K562 (cell line): ENCODE data around the gene CLCN4. TPM values are rescaled to one million over a fixed set of nuclear protein-coding genes. Genes with fewer than 3 reads are reported as not detected.
A peak's percentile ranks its signal among the peaks of the same experiment; 100 is the strongest.

ENCODE experiments used
- BRD4 ChIP-seq: fragments of 200-600 bp; sonication (generic); IDR thresholded peaks from 2 replicates; pipeline ENCODE4 v1.6.1; 2017; ENCODE audit warnings: inconsistent platforms
- CSDE1 ChIP-seq, 2 experiments: fragments of 450-650 bp; IDR thresholded peaks; 2 replicates each; pipeline ENCODE4 v1.6.1; 2016; ENCODE audit warnings: mild to moderate bottlenecking in 1 of 2
- CTCF ChIP-seq, 3 experiments: IDR thresholded peaks in 2 of 3; conservative IDR thresholded peaks in 1 of 3; 2 replicates each; pipeline ENCODE4 v1.5.1; 2011 to 2012; ENCODE audit warnings: low read length in 3 of 3, mild to moderate bottlenecking in 3 of 3, control low read depth in 2 of 3, improper control_type of control experiment in 1 of 3, inconsistent platforms in 1 of 3, low read depth in 1 of 3, mixed read lengths in 1 of 3, moderate library complexity in 1 of 3; ENCODE audit not compliant: insufficient read depth in 2 of 3
- IFI16 ChIP-seq: fragments of 250-450 bp; sonication (Bioruptor Pico); IDR thresholded peaks from 2 replicates; pipeline ENCODE4 v2.1.2; 2022; ENCODE audit warnings: mild to moderate bottlenecking, inconsistent platforms
- KDM2B ChIP-seq: fragments of 250-450 bp; sonication (Bioruptor Pico); IDR thresholded peaks from 2 replicates; pipeline ENCODE4 v1.8.0; 2021; ENCODE audit warnings: mild to moderate bottlenecking, moderate library complexity
- NR2F6 ChIP-seq: fragments of 450-650 bp; formaldehyde crosslinking; IDR thresholded peaks from 2 replicates; pipeline ENCODE4 v1.4.0; 2020; ENCODE audit warnings: mild to moderate bottlenecking
- RBM14 ChIP-seq: fragments of 200-400 bp; formaldehyde crosslinking; IDR thresholded peaks from 2 replicates; pipeline ENCODE4 v1.6.1; 2018; ENCODE audit warnings: low read depth, mild to moderate bottlenecking, low read length, moderate library complexity, borderline replicate concordance; ENCODE audit not compliant: insufficient read depth
- SMAD3 ChIP-seq: fragments of 450-650 bp; formaldehyde crosslinking; conservative IDR thresholded peaks from 2 replicates; pipeline ENCODE4 v1.4.0; 2020; ENCODE audit warnings: mild to moderate bottlenecking
- SMARCE1 ChIP-seq: fragments of 450-650 bp; IDR thresholded peaks from 2 replicates; pipeline ENCODE4 v1.7.1; 2016; ENCODE audit warnings: mild to moderate bottlenecking
- YY1 ChIP-seq, 3 experiments: IDR thresholded peaks; 2 replicates each; pipeline ENCODE4 v1.6.1; 2011; ENCODE audit warnings: low read length in 2 of 3, mild to moderate bottlenecking in 2 of 3, moderate library complexity in 2 of 3, borderline replicate concordance in 1 of 3, control low read depth in 1 of 3, low read depth in 1 of 3; ENCODE audit not compliant: insufficient read depth in 3 of 3, insufficient replicate concordance in 2 of 3, control insufficient read depth in 1 of 3, insufficient read length in 1 of 3; ENCODE audit errors: extremely low read depth in 1 of 3
- ZHX1 ChIP-seq: fragments of 150-350 bp; conservative IDR thresholded peaks from 2 replicates; pipeline ENCODE4 v1.6.1; 2014; ENCODE audit warnings: low read length
- polyA plus RNA-seq, 8 experiments: library from polyadenylated mRNA; depleted of rRNA in 4 of 8; stranded (reverse) in 5 of 8; unstranded in 3 of 8; fragments of >200 nt; fragmentation: Nextera tagmentation in 2 of 8; fragmentation: Illumina TruSeq in 1 of 8; extraction: Ambion mirVana in 2 of 8; extraction: Trizol in 1 of 8; gene quantifications; 2 replicates each; pipeline versions ENCODE4 v1.2.1 to v1.2.3, GENCODE V29; 2011 to 2014; ENCODE audit warnings: inconsistent platforms in 1 of 8, missing spikeins in 1 of 8
- total RNA-seq, 7 experiments: library from RNA; depleted of rRNA in 6 of 7; stranded (reverse); fragments of >200 nt in 6 of 7; fragmentation: Illumina TruSeq in 2 of 7; extraction: Trizol in 2 of 7; gene quantifications; 2 replicates each; pipeline versions ENCODE4 v1.2.1 to v1.2.3, GENCODE V29; 2011 to 2021; ENCODE audit warnings: low replicate concordance in 1 of 7

The CLCN4 gene
- total and polyA plus RNA-seq, 9 of the 15 experiments (the other 6 are each of a cell fraction or from before 2014, with no cell fraction given) = 0.03 to 0.24 (median 0.10) TPM; not detected in 1

- TF ChIP-seq ZHX1 = no peak
- TF ChIP-seq CTCF (IDR thresholded peaks at IDR 0.05 in 2 of 3, conservative IDR thresholded peaks at IDR 0.05 in 1 of 3; ENCODE audit: insufficient read depth in 2 of 3, low read depth in 1 of 3, low read length in 3 of 3) = 0 out of 6 replicates have a peak, but pooled peaks of 1 of the 3 experiments have one; percentile 7
- no peak for TF ChIP-seq CSDE1 (IDR thresholded peaks at IDR 0.05)
- no peak for TF ChIP-seq SMAD3 (CRISPR knock-in tag)
- no peak for TF ChIP-seq IFI16 (CRISPR knock-in tag)
- no peak for TF ChIP-seq BRD4
- TF ChIP-seq YY1 (IDR thresholded peaks at IDR 0.05; ENCODE audit: borderline replicate concordance in 1 of 3, control insufficient read depth in 1 of 3, extremely low read depth in 1 of 3, insufficient read depth in 3 of 3, insufficient read length in 1 of 3, insufficient replicate concordance in 2 of 3, low read depth in 1 of 3, low read length in 2 of 3) = peak in 1 of 3 experiments; percentile 5
- peak; percentile 17; the same call in 1 of the 2 replicates for TF ChIP-seq SMARCE1
- TF ChIP-seq KDM2B (CRISPR knock-in tag) = no peak
- TF ChIP-seq NR2F6 (CRISPR knock-in tag) = no peak
- no peak for TF ChIP-seq RBM14
Measured at GRCh38 chrX:10165580-10166247, 8.9 kb downstream of the CLCN4 start (continued).
